Keratinocyte (primary cell): ENCODE data around the gene PWWP2B. TPM values are rescaled to one million over a fixed set of nuclear protein-coding genes. Genes with fewer than 3 reads are reported as not detected.

Source experiments
- DNase-seq: peaks from one replicate; pipeline ENCODE4 v3.0.0-alpha.2; 2011; ENCODE audit warnings: low read depth, missing footprints, low spot score
- FAIRE-seq: peaks from 2 replicates; lab custom pipeline; 2011; peaks lifted over from hg19 to GRCh38; lab: Jason Lieb, UNC
- H2AFZ ChIP-seq: 2 replicates; pipeline ENCODE4 v1.6.0; 2012; ENCODE audit warnings: low read length, control low read depth, inconsistent platforms; ENCODE audit not compliant: control insufficient read depth
- H3K27ac ChIP-seq: 2 replicates; pipeline ENCODE4 v1.5.1; 2011; ENCODE audit warnings: low read length; ENCODE audit not compliant: control insufficient read depth, insufficient read depth
- H3K27me3 ChIP-seq: 3 replicates; pipeline ENCODE4 v1.6.0; 2011; ENCODE audit warnings: low read length; ENCODE audit not compliant: control insufficient read depth, insufficient read depth; ENCODE audit errors: extremely low read depth
- H3K36me3 ChIP-seq, 2 experiments: 2 replicates in 1 of 2; 3 replicates in 1 of 2; pipeline ENCODE4 v1.5.1; 2011; ENCODE audit warnings: low read length in 2 of 2, mild to moderate bottlenecking in 1 of 2; ENCODE audit not compliant: control insufficient read depth in 2 of 2, insufficient read depth in 2 of 2; ENCODE audit errors: extremely low read depth in 1 of 2
- H3K4me1 ChIP-seq: 3 replicates; pipeline ENCODE4 v1.5.1; 2011; ENCODE audit warnings: low read length; ENCODE audit not compliant: control insufficient read depth, insufficient read depth; ENCODE audit errors: extremely low read depth
- H3K4me2 ChIP-seq: 3 replicates; pipeline ENCODE4 v1.6.0; 2011; ENCODE audit warnings: low read depth, low read length; ENCODE audit not compliant: control insufficient read depth, insufficient read depth; ENCODE audit errors: extremely low read depth
- H3K4me3 ChIP-seq, 3 experiments: fragments of 200-600 bp in 1 of 3; sonication (generic) in 1 of 3; 2 replicates in 2 of 3; 3 replicates in 1 of 3; pipeline ENCODE4 v1.5.1; 2011 to 2016; ENCODE audit warnings: low read length in 3 of 3, mild to moderate bottlenecking in 3 of 3, control low read depth in 2 of 3, inconsistent platforms in 1 of 3, low read depth in 1 of 3, mixed read lengths in 1 of 3, mixed run types in 1 of 3, moderate library complexity in 1 of 3; ENCODE audit not compliant: control insufficient read depth in 2 of 3, insufficient read depth in 2 of 3; ENCODE audit errors: extremely low read depth in 1 of 3
- H3K79me2 ChIP-seq: 2 replicates; pipeline ENCODE4 v1.6.0; 2012; ENCODE audit warnings: low read length; ENCODE audit not compliant: control insufficient read depth, insufficient read depth
- H3K9ac ChIP-seq: 3 replicates; pipeline ENCODE4 v1.6.0; 2011; ENCODE audit warnings: low read length; ENCODE audit not compliant: control insufficient read depth, insufficient read depth; ENCODE audit errors: extremely low read depth
- H3K9me1 ChIP-seq: 3 replicates; pipeline ENCODE4 v1.6.0; 2011; ENCODE audit warnings: low read length; ENCODE audit not compliant: control insufficient read depth, insufficient read depth; ENCODE audit errors: extremely low read depth
- H3K9me3 ChIP-seq: 2 replicates; pipeline ENCODE4 v1.5.1; 2012; ENCODE audit warnings: low read depth, low read length; ENCODE audit not compliant: control insufficient read depth
- H4K20me1 ChIP-seq: 3 replicates; pipeline ENCODE4 v1.6.0; 2011; ENCODE audit warnings: low read length; ENCODE audit not compliant: control insufficient read depth, insufficient read depth; ENCODE audit errors: extremely low read depth
- EZH2 ChIP-seq: IDR thresholded peaks from one replicate; pipeline ENCODE4 v1.6.1; 2012; ENCODE audit warnings: inconsistent platforms, mild to moderate bottlenecking, low read length, moderate library complexity
- dilution Hi-C: fragments of 300-500 bp; cut with MboI; formaldehyde crosslinking; loops from one replicate; pipeline ENCODE4 v1.7.0; 2020; ENCODE audit warnings: low sequenced_read_pairs; ENCODE audit not compliant: extremely low pct_ligation_motif_present
- polyA plus RNA-seq, 5 experiments: library from polyadenylated mRNA; depleted of rRNA in 3 of 5; stranded (reverse) in 3 of 5; stranded (forward) in 1 of 5; unstranded in 1 of 5; fragments of >200 nt; gene quantifications; 1 replicate in 1 of 5; 2 replicates in 3 of 5; 3 replicates in 1 of 5; pipeline versions ENCODE4 v1.2.1 to v1.2.3, GENCODE V29; 2011 to 2012; ENCODE audit warnings: missing spikeins in 2 of 5, low read depth in 1 of 5, low replicate concordance in 1 of 5
- TF ChIP-seq, protein P1 (sequence below), 3 experiments: IDR thresholded peaks in 1 of 3; conservative IDR thresholded peaks in 1 of 3; optimal IDR thresholded peaks in 1 of 3; 2 replicates in 2 of 3; 3 replicates in 1 of 3; pipeline versions ENCODE3 to v1.5.1; 2011; ENCODE audit warnings: low read length in 3 of 3, mild to moderate bottlenecking in 3 of 3, moderate library complexity in 2 of 3, control low read depth in 1 of 3, inconsistent platforms in 1 of 3; ENCODE audit not compliant: insufficient read depth in 2 of 3; ENCODE audit errors: extremely low read depth in 1 of 3

The PWWP2B gene
- polyA plus RNA-seq, 1 donor (not counting 4 experiments of a cell fraction or from before 2014, with no cell fraction given): 3.1 TPM

DNA sequence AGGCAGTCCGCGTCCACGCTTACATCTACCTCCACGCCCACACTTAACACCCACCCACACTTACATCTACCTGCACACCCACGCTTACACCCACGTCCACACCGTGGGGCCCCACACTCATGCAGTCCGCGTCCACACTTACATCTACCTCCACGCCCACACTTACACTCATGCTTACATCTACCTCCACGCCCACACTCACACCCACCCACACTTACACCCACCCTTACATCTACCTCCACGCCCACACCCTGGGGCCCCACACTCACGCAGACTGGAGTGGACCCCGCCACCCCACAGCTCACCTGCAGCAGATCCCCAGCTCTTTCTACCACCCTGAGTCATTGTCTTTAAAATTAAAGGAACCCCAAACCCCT is 32.4 kb upstream of the PWWP2B start:
- Histone ChIP-seq H3K9me1 (no peaks in the 10 kb centered on the region), H3K9me3 (peaks cover 2% of the 10 kb centered on the region), H3K27ac (no peak overlapping the region), H3K36me3 (no peaks in the 10 kb centered on the region), H2AFZ (no peak overlapping the region), H3K4me2 (no peak overlapping the region), H3K27me3 (no peaks in the 10 kb centered on the region), H3K4me3 (no peak overlapping the region), H3K4me1 (no peaks in the 10 kb centered on the region), H3K9ac (no peak overlapping the region), H3K79me2 (no peaks in the 10 kb centered on the region), H4K20me1 (no peaks in the 10 kb centered on the region)
- dilution Hi-C loops: no loop called here
- FAIRE-seq: no peak
- DNase-seq: no peak
- TF ChIP-seq, protein P1, sequence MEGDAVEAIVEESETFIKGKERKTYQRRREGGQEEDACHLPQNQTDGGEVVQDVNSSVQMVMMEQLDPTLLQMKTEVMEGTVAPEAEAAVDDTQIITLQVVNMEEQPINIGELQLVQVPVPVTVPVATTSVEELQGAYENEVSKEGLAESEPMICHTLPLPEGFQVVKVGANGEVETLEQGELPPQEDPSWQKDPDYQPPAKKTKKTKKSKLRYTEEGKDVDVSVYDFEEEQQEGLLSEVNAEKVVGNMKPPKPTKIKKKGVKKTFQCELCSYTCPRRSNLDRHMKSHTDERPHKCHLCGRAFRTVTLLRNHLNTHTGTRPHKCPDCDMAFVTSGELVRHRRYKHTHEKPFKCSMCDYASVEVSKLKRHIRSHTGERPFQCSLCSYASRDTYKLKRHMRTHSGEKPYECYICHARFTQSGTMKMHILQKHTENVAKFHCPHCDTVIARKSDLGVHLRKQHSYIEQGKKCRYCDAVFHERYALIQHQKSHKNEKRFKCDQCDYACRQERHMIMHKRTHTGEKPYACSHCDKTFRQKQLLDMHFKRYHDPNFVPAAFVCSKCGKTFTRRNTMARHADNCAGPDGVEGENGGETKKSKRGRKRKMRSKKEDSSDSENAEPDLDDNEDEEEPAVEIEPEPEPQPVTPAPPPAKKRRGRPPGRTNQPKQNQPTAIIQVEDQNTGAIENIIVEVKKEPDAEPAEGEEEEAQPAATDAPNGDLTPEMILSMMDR (optimal IDR thresholded peaks at IDR 0.05 in 1 of 3, IDR thresholded peaks at IDR 0.05 in 1 of 3, conservative IDR thresholded peaks at IDR 0.05 in 1 of 3; ENCODE audit: extremely low read depth in 1 of 3, insufficient read depth in 2 of 3, low read length in 3 of 3): no peak
- TF ChIP-seq EZH2: no peak

GRCh38 chr10:132365102-132365501 is 31.9 kb upstream of the PWWP2B start:
- dilution Hi-C loops: no loop called here
- Histone ChIP-seq H3K27me3 (no peaks in the 10 kb centered on the region), H3K36me3 (no peaks in the 10 kb centered on the region), H2AFZ (no peak overlapping the region), H3K4me3 (no peak overlapping the region), H3K79me2 (no peaks in the 10 kb centered on the region), H3K4me2 (no peak overlapping the region), H4K20me1 (no peaks in the 10 kb centered on the region), H3K4me1 (no peaks in the 10 kb centered on the region), H3K9me3 (peaks cover 2% of the 10 kb centered on the region), H3K9me1 (no peaks in the 10 kb centered on the region), H3K9ac (no peak overlapping the region), H3K27ac (no peak overlapping the region)
- FAIRE-seq (no peak), DNase-seq (no peak)
- TF ChIP-seq, protein P1 (optimal IDR thresholded peaks at IDR 0.05 in 1 of 3, IDR thresholded peaks at IDR 0.05 in 1 of 3, conservative IDR thresholded peaks at IDR 0.05 in 1 of 3; ENCODE audit: extremely low read depth in 1 of 3, insufficient read depth in 2 of 3, low read length in 3 of 3): no peak
- no peak for TF ChIP-seq EZH2
